Measurements from ENCODE around the gene ABCA7.

DNA sequence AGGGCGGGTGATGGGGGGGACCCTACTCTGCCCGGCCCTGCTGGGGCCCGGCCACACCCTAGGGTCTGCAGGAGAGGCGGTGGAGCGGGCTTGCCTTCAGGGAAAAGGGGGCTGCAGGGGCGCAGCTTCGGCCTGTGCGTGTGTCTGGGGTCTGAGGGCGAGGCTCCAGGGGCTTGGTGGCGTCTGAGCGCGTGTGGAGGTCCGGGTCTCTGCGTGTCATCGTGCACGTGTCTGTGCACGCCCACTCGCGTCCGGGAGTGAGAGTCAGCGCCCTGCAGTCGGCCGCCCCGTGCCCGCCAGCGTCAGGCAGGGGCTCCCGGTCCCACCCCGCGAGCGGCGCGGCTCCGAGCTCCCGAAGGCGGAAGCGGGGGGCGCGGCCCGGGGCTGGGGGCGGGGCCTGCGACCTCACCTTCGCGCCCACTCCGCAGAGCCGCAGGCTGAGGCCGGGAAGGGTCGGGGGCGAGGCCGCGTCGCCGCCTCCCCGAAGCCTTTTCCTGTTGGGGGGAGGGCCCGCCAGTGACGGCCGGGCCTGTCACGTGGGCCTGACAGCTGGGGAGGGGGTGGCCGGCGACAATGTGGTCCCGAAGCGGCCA, 26.9 kb downstream of the ABCA7 start, which contains the start of gene ARHGAP45:
- TF ChIP-seq, protein P1, sequence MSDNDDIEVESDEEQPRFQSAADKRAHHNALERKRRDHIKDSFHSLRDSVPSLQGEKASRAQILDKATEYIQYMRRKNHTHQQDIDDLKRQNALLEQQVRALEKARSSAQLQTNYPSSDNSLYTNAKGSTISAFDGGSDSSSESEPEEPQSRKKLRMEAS (CRISPR knock-in tag; IDR thresholded peaks at IDR 0.05): no peak
- TF ChIP-seq, protein P2, sequence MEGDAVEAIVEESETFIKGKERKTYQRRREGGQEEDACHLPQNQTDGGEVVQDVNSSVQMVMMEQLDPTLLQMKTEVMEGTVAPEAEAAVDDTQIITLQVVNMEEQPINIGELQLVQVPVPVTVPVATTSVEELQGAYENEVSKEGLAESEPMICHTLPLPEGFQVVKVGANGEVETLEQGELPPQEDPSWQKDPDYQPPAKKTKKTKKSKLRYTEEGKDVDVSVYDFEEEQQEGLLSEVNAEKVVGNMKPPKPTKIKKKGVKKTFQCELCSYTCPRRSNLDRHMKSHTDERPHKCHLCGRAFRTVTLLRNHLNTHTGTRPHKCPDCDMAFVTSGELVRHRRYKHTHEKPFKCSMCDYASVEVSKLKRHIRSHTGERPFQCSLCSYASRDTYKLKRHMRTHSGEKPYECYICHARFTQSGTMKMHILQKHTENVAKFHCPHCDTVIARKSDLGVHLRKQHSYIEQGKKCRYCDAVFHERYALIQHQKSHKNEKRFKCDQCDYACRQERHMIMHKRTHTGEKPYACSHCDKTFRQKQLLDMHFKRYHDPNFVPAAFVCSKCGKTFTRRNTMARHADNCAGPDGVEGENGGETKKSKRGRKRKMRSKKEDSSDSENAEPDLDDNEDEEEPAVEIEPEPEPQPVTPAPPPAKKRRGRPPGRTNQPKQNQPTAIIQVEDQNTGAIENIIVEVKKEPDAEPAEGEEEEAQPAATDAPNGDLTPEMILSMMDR (IDR thresholded peaks at IDR 0.05): no peak
- TF ChIP-seq, protein P3, sequence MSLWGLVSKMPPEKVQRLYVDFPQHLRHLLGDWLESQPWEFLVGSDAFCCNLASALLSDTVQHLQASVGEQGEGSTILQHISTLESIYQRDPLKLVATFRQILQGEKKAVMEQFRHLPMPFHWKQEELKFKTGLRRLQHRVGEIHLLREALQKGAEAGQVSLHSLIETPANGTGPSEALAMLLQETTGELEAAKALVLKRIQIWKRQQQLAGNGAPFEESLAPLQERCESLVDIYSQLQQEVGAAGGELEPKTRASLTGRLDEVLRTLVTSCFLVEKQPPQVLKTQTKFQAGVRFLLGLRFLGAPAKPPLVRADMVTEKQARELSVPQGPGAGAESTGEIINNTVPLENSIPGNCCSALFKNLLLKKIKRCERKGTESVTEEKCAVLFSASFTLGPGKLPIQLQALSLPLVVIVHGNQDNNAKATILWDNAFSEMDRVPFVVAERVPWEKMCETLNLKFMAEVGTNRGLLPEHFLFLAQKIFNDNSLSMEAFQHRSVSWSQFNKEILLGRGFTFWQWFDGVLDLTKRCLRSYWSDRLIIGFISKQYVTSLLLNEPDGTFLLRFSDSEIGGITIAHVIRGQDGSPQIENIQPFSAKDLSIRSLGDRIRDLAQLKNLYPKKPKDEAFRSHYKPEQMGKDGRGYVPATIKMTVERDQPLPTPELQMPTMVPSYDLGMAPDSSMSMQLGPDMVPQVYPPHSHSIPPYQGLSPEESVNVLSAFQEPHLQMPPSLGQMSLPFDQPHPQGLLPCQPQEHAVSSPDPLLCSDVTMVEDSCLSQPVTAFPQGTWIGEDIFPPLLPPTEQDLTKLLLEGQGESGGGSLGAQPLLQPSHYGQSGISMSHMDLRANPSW (CRISPR knock-in tag; conservative IDR thresholded peaks at IDR 0.05; ENCODE audit: low read depth): no peak
- TF ChIP-seq ZNF121 (CRISPR knock-in tag; IDR thresholded peaks at IDR 0.05): no peak
